NCI-H1694 (cell line): ENCODE results near the gene SLC22A12.

Experiments
- DNase-seq: peaks from one replicate; lab custom pipeline; 2025; lab: John Stamatoyannopoulos, UW

The SLC22A12 gene

GRCh38 chr11:64605656-64606585, 14.9 kb downstream of the SLC22A12 start:
- DNase-seq, result no peak

- DNase-seq, result no peak
Observed at GRCh38 chr11:64606796-64607380, 15.9 kb downstream of the SLC22A12 start.

- no peak for DNase-seq
Observed at GRCh38 chr11:64607381-64607985, 16.5 kb downstream of the SLC22A12 start.

GRCh38 chr11:64608046-64608445, 17.0 kb downstream of the SLC22A12 start:
- no peak for DNase-seq

GRCh38 chr11:64608636-64609035, 17.6 kb downstream of the SLC22A12 start:
- DNase-seq, result no peak

GRCh38 chr11:64609436-64610047, 18.5 kb downstream of the SLC22A12 start:
- no peak for DNase-seq

- no peak for DNase-seq
Observed at GRCh38 chr11:64610596-64610995, 19.6 kb downstream of the SLC22A12 start.

- DNase-seq, result no peak
Observed at GRCh38 chr11:64611176-64611575, 20.2 kb downstream of the SLC22A12 start.

GRCh38 chr11:64611869-64612646, 21.0 kb downstream of the SLC22A12 start:
- no peak for DNase-seq

- DNase-seq, result no peak
Observed at GRCh38 chr11:64613648-64614047, 22.6 kb downstream of the SLC22A12 start.

- DNase-seq, result no peak
Observed at GRCh38 chr11:64614917-64615316, 23.9 kb downstream of the SLC22A12 start.

- no peak for DNase-seq
Observed at GRCh38 chr11:64616817-64617216, 25.8 kb downstream of the SLC22A12 start.

GRCh38 chr11:64619196-64619595, 28.2 kb downstream of the SLC22A12 start:
- no peak for DNase-seq

GRCh38 chr11:64619811-64620380, 28.9 kb downstream of the SLC22A12 start:
- no peak for DNase-seq

GRCh38 chr11:64620381-64620971, 29.5 kb downstream of the SLC22A12 start:
- DNase-seq, result no peak

GRCh38 chr11:64621283-64622019, 30.4 kb downstream of the SLC22A12 start:
- no peak for DNase-seq

- DNase-seq, result no peak
Observed at GRCh38 chr11:64622681-64623080, 31.7 kb downstream of the SLC22A12 start.

- no peak for DNase-seq
Observed at GRCh38 chr11:64624883-64625481, 34.0 kb downstream of the SLC22A12 start.

- no peak for DNase-seq
Observed at GRCh38 chr11:64626637-64627036, 35.6 kb downstream of the SLC22A12 start.

- peak; percentile 25 for DNase-seq
Observed at GRCh38 chr11:64627371-64627770, 36.4 kb downstream of the SLC22A12 start.
